GM20431 (cell line): ENCODE data around the gene ZGPAT.
"Not testable (repeated sequence)": the region's sequence is repeated elsewhere in the genome, so short reads cannot be mapped to it uniquely, and the experiment has no call there.

ENCODE experiments used
- in situ Hi-C: fragments of 300-500 bp; cut with MseI, MboI; formaldehyde crosslinking; loops from one replicate; pipeline ENCODE4 v1.15.0; 2020; ENCODE audit warnings: low sequenced_read_pairs; ENCODE audit not compliant: unreplicated experiment

Gene ZGPAT

DNA sequence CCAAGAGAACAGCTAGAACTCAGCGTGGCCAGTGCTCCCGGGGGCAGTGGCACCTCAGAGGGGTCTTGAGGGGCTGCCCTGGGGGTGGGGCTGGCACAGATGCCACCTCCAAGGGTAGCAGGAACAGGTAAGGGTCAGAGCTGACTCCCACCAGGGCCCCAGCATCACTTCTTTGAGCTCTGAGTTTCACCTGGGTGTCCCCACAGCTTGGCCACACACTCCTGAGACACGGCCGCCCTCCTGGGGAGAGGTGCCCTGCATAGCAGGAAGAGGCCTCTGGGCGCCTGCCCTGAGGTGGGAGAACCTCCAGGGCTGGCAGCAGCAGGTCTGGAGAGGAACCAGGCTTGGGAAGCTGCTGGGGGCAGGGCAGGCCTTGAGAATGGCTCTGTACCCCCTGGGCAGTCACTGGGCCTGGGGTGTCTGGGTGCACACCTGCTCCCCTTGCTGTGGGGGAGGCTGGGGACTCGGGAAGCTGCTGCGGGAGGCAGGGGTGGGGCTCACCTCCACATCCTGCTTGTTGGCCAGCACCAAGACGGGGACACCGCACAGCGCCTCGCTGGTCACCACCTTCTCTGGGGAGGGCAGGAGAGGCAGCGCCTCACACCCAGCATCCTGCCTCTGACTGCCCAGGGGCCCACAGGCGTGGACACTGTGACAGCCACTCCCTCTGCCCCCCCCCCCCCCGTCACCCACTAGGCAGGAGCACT, 6.4 kb upstream of the ZGPAT start:
- in situ Hi-C loops, result no loop called here

DNA sequence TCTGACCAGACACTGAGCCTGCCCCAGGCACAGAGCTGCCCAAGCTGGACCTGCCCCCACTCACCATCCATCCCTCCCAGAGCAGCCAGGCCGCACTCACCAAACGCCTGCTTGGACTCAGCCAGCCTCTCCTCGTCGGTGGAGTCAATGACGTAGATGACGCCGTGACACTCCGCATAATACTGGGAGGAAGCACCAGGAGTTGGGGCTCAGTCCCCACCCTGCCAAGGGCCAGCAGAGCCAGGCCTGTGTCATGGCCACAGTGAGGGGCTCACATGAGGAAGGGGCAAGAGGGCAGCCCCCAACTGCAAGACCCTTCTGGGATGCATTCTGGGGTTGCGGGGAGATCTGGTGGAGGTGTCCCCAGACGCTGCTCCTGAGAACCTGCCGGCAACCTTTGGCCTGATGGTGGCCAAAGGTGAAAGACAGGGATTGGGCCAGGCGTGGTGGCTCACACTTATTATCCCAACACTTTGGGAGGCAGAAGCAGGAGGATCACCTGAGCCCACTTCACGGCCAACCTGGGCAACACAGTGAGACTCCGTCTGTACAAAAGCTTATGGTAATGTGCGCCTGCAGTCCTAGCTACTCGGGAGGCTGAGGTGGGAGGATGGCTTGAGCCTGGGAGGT, 5.7 kb upstream of the ZGPAT start:
- in situ Hi-C loops, result no loop called here

DNA sequence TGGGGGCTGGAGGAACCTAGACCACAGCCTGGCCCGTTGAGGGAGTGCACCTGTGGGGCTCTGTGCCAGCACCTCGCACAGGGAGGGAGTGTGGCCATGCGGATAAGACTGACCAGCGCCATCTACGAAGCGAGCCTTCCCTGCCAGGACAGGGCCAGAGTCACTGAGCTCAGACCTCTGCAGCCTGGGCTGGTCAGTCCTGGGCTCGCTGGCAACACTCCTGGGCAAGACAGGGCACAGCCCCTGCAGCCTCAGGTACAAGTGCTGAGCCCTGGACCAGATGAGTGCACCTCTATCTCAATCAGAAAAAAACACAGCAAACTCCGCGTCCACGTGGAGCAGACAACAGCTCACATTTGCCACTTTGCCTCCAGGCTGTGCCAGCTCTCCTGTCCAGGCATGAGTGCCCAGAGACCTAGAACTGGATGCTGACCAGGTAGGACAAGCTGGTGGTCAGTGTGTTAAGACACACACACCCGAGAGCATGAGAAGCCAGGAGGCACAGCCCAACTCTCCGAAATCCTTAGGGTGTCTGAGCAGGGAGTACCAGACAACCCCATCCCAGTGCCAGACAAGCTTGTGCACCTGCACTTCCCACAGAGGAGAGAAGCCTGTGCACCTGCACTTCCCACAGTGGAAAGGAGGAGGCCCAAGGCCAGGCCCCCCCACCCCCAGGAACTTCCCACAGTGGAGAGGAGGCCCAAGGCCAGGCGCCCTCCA, 4.9 kb upstream of the ZGPAT start:
- in situ Hi-C loops, result no loop called here

DNA sequence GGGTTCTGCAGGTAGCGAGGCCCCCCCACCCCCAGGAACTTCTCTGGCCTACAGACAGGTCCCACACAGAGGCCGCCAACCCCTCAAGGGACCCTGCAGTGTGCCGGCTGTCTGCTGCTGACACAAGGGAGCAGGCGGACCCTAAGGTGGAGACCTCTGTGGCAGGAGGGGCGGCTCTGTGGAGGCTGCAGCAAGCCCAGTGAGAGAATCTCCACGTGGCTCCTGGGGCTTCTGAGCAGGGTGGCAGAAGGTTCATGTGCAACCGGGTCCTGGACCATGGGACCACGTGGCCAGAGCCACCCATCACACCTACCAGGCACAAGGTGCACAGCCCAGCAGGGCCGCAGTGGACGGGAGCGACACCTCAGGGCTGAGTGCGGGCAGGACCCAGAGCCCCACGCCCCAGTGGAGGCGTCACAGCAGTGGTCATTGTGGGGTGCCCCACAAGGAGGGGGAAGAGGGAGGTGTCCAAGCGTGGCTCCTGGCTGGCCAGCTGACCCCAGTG, 4.3 kb upstream of the ZGPAT start:
- in situ Hi-C loops, result no loop called here

DNA sequence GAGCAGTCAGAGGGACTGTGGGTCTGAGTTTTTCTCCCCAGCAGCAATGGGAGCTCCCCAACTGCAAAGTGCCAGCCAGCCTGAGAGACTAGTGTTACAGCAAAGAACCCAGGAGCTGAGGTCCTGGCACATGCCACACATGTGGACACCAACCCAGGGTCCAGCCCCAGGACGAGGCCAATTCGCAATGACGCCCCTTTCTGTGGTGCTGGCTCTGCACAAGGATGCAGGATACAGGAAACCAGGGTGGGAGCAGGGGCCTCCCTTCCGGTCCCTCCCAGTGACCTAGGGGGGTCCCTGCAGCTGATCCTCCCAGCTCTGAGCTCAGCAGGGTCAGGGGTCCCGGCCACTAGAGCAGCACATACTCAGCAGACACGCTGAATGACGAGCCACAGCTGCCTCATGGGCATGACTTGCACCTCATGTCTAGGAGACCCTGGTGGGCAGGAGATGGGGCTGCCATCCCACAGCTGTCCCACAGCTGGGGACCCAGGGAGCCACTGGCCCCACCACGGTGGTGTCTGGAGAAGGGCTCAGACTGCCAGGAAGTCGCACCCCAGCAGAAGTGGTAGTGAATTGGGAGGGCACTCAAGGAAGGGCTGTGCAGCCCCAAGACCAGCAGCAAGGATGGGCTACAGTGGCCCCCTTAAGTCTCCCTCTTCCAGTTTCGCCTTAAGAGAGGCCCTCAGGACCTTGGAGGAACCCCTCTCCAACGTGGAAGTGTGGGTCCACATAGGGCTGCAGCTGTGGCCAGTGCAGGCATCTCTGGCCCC, 3.7 kb upstream of the ZGPAT start:
- in situ Hi-C loops, result no loop called here

DNA sequence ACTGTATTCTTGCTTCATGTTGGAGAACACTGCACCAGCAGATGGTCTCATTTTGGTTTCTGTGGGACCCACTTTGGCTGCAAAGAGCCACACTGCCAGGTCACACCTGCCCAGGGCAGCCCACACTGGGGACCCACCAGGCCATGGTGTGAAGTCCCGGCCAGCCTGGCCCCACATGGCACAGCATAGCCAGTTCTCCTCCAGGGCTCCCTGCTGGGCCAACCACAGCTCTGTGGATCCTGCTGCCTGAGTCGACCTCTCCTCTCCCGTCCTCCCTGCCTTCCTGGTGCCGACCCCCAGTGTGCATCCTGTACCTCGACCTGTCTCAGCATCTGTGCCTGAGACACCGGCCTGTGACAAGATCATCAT, 3.1 kb upstream of the ZGPAT start:
- in situ Hi-C loops, result no loop called here

DNA sequence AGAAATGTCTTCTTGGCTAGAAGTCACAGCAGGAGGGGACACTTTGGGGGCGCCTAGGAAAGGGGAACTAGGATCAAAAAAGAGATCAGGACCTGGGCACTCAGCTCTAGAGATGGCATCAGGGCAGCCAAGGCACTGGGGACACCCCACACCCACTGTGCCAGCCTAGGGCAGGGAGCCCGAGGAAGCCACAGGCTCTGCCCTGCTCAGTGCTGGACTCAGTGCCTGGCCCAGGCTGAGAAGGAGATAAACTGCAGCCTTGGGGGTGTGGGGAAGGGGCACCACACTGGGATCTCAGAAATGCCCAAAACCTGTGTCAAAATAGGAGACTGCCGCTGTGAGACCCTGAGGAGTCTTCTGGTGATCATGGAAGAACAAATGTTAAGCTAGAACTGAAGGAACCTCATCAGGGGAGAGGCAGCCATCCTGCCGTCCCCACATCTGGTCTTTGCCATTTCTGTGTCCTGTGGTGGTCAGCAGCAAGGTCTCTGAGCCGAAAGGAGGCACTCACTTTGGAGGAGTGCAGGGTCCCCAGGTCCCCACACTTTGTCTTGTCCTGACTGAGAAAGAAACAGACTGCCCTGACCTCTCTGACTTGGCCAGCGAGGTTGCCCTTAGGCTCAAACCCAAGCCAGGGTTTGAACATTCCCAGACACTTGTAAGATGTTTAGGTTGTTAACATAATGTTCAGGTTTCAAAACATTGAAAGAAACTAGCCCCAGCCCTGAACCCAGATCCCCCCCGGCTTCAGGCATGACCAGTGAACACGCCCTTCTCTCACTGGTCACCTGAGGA, 2.4 kb upstream of the ZGPAT start:
- in situ Hi-C loops, result no loop called here

DNA sequence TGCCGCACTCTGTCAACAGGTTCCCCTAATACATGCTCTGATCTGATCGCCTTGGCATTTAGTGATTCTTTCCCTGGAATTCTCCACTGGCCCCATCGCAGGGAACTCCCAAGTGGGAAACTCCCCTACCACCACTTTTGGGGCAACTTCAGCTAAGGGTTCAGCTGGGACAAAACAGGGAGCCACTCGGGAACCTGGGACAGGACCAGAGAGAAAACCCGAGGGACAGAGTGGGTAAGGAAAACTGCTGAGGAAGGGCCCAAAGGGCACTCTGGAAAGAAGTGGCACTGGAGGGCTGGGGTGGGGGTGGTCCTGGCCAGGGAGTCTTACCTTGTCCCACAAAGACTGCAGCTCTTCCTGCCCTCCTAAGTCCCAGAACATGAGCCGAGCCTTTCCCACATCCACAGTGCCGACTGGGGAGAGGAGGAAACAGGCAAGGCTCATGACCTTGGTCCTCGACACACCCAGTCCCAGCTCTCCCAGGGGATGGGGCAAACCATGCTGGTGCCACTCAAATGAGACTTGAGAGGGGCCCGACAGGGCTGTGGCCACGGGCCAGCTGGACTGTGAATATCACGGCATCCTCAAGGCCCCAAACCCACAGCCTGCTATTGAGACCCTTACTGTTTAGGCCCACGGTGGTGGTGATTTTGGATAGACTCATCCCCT, 1.7 kb upstream of the ZGPAT start:
- in situ Hi-C loops, result no loop called here

DNA sequence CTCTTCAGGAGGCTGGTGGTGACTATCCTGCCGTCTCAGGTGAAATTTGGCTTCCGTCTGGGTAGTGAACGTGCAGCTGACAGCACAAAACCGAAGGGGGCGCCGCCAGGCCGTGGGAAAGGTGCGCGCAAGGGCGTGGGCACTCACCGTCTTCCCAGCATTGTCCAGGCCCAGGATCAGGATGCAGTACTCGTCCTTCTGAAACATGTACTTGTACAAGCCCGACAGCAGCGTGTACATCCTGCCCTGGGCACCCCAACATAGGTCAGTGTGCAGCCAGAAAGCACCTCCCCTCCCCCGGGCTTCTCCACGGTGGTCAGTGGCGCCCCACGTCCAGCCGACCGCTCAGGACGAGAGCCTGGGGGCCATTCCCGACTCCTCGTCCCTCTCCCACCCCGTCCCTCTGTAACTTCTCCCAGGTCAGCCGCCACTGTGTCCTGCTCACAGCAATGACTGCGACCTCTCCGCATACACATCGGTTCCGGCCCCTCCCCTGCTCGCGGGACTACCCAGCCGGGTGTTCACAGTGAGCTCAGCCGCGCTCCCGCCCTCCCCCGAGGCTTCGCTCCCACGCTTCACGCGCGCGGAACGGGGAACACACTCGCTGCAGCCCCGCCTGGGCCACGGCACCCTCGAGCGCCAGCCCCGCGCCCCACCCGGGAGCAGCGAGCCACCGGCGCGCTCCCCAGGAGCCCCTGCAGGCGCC, 834 bp upstream of the ZGPAT start:
- in situ Hi-C loops, result no loop called here

DNA sequence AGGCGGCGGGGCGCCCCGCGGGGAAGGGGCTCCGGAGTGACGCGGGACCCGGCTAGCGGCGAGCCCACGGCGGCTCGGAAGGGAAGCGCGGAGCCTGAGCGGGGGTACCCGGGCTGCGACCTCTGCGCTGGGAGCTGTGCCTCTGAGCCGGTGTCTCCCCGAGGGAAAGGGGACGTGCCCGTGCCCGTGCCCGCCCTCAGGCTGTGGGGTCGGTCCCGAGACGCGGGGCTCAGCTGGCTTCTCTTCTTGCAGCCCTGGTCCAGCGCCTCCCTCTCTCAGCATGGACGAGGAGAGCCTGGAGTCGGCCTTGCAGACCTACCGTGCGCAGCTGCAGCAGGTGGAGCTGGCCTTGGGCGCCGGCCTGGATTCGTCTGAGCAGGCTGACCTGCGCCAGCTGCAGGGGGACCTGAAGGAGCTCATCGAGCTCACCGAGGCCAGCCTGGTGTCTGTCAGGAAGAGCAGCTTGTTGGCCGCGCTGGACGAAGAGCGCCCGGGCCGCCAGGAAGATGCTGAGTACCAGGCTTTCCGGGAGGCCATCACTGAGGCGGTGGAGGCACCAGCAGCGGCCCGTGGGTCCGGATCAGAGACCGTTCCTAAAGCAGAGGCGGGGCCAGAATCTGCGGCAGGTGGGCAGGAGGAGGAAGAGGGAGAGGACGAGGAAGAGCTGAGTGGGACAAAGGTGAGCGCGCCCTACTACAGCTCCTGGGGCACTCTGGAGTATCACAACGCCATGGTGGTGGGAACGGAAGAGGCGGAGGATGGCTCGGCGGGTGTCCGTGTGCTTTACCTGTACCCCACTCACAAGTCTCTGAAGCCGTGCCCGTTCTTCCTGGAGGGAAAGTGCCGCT, 686 bp downstream of the ZGPAT start:
- in situ Hi-C loops, result no loop called here

DNA sequence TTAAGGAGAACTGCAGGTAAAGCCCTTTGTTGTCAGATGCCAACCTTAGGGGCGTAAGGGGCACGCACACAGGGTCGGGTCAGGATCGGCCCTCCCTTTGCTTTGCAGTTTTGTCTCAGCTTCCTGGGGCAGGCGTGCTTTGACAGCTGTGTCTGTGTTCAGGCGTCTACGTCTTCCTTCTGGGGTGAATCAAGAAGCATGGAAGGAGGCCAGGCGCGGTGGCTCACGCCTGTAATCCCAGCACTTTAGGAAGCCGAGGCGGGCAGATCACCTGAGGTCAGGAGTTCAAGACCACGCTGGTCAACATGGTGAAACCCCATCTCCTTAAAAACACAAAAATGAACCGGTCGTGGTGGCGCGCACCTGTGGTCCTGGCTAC, 1.3 kb downstream of the ZGPAT start:
- in situ Hi-C loops, result no loop called here

DNA sequence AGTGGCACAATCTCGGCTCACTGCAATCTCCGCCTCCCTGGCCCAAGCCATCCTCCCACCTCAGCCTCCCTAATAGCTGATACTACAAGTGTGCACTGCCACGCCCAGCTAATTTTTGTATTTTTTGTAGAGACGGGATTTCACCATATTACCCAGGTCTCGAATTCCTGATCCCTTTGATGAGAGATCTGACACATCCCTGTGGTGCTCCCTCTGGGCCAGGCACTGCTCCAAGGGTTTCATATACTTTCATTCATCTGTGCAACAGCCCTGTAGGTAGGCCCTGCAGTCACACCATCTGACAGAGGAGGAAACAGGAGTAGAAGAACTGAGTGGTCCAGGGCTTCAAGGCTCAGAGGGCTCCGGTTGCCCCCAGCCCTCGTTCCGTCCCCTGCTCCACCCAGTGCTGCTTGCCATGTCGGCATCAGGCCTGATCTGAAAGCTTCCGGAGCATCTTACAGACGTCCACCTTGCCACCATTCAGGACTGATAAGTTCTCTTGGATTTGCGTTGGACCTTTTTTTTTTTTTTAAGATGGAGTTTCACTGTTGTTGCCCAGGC, 3.3 kb downstream of the ZGPAT start:
- in situ Hi-C loops, result no loop called here

DNA sequence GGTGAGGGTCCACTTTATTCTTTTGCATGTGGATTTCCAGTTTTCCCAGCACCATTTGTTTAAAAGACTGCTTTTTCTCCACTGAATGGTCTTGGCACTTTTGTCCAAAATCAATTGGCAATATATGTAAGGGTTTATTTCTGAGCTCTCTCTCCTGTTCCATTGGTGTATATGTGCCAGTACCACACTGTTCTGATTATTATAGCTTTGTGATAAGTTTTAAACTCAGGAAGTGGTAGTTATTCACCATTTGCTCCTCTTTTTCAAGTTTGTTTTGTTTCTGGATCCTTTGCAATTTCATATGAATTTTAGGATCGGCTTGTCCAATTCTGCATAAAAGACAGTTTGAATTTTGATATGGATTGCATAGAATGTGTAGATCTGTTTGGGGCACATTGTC, 4.4 kb downstream of the ZGPAT start:
- in situ Hi-C loops, result no loop called here

DNA sequence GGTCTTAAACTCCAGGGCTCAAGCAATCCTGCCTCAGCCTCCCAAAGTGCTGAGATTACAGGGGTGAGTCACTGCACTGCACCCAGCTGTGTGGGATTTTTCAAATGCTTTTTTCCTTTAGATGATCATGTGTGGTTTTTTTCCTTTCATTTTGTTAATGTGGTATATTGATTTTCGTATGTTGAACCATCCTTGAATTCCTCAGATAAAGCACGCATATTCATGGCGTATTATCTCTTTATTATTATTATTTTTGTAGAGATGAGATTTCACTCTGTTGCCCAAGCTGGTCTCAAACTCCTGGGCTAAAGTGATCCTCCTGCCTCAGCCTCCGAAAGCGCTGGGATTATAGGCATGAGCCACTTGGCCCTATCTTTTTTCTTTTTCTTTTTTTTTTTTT, 7.0 kb downstream of the ZGPAT start:
- in situ Hi-C loops, result no loop called here

DNA sequence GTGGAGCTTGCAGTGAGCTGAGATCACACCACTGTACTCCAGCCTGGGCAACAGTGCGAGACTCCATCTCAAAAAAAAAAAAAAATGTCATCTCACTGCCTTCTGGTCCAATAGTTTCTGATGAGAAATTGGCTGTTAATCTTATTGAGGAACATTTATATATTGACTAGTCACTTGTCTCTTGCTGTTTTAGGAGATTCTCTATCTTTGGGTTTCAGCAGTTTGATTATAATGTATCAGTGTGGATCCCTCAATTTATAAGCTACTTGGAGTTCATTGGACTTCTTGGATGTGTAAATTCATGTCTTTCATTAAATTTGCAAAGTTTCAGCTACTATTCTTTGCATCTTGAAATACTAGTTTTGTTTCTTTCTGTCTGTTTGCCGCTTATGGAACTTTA, 11.2 kb downstream of the ZGPAT start:
- in situ Hi-C loops, result no loop called here

DNA sequence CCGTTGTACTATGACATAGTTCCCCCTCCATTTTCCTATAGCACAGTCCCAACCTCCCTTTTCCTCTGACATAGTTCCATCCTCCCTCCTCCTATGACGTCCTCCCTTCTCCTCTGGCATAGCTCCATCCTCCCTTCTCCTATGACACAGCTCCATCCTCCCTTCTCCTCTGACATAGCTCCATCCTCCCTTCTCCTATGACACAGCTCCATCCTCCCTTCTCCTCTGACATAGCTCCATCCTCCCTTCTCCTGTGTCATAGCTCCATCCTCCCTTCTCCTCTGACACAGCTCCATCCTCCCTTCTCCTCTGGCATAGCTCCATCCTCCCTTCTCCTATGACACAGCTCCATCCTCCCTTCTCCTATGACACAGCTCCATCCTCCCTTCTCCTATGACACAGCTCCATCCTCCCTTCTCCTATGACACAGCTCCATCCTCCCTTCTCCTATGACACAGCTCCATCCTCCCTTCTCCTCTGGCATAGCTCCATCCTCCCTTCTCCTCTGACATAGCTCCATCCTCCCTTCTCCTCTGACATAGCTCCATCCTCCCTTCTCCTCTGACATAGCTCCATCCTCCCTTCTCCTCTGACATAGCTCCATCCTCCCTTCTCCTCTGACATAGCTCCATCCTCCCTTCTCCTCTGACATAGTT, 15.3 kb downstream of the ZGPAT start:
- in situ Hi-C loops, result not testable (repeated sequence)

DNA sequence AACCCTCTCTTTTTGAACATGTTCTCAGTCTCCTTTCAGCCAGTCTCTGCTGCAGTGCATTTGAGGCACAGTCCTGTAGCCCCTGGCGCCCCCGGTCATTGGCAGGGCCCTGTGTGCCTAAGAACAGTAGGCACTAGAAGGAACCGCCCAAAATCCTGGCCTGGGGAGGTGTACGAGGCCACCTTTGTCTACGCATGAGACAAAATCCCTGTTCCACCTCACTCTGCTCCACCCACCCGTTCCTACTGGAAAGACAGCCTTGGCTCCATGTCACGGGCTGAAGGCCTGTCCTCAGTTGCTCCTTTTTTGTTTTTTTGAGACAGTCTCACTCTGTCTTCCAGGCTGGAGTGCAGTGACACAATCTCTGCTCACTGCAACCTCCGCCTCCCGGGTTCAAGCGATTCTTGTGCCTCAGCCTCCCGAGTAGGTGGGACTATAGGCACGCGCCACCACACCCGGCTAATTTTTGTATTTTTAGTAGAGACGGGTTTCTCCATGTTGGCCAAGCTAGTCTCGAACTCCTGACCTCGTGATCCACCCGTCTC, 22.4 kb downstream of the ZGPAT start:
- in situ Hi-C loops, result not testable (repeated sequence)
